Ishikawa (cell line): Measurements from ENCODE around the gene MBTPS1.

Experiments
- FOXM1 ChIP-seq: IDR thresholded peaks from 2 replicates; pipeline ENCODE4 v1.6.1; 2012; ENCODE audit warnings: low read depth, borderline replicate concordance
- RAD21 ChIP-seq: IDR thresholded peaks from 2 replicates; pipeline ENCODE4 v1.6.1; 2012; ENCODE audit warnings: low read depth
- TCF12 ChIP-seq: IDR thresholded peaks from 2 replicates; pipeline ENCODE4 v1.6.1; 2012; ENCODE audit warnings: low read depth
- TF ChIP-seq, protein P1 (sequence below): IDR thresholded peaks from 2 replicates; pipeline ENCODE4 v1.6.1; 2012; ENCODE audit warnings: low read depth, mild to moderate bottlenecking

The MBTPS1 gene

DNA sequence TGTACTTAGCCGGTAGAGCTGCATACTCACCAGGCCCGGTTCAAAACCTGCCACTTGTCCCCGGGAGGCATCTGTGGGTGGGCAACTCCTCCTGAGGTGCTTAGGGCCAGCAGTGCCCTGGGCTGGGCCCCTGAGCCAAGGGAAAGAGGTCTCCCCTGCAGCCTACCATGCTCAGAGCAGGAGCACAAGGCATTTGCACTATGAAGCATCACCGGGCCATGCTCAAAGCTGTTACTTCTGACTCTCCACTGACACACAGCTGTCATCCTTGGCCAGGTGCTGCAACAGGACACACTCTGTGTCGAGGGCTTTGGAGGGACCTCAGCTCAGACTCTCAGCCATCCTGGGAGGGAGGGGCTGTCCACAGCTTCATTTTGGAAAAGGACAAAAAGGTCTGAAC, 111.4 kb downstream of the MBTPS1 start:
- TF ChIP-seq, protein P1, sequence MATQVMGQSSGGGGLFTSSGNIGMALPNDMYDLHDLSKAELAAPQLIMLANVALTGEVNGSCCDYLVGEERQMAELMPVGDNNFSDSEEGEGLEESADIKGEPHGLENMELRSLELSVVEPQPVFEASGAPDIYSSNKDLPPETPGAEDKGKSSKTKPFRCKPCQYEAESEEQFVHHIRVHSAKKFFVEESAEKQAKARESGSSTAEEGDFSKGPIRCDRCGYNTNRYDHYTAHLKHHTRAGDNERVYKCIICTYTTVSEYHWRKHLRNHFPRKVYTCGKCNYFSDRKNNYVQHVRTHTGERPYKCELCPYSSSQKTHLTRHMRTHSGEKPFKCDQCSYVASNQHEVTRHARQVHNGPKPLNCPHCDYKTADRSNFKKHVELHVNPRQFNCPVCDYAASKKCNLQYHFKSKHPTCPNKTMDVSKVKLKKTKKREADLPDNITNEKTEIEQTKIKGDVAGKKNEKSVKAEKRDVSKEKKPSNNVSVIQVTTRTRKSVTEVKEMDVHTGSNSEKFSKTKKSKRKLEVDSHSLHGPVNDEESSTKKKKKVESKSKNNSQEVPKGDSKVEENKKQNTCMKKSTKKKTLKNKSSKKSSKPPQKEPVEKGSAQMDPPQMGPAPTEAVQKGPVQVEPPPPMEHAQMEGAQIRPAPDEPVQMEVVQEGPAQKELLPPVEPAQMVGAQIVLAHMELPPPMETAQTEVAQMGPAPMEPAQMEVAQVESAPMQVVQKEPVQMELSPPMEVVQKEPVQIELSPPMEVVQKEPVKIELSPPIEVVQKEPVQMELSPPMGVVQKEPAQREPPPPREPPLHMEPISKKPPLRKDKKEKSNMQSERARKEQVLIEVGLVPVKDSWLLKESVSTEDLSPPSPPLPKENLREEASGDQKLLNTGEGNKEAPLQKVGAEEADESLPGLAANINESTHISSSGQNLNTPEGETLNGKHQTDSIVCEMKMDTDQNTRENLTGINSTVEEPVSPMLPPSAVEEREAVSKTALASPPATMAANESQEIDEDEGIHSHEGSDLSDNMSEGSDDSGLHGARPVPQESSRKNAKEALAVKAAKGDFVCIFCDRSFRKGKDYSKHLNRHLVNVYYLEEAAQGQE: no peak

DNA sequence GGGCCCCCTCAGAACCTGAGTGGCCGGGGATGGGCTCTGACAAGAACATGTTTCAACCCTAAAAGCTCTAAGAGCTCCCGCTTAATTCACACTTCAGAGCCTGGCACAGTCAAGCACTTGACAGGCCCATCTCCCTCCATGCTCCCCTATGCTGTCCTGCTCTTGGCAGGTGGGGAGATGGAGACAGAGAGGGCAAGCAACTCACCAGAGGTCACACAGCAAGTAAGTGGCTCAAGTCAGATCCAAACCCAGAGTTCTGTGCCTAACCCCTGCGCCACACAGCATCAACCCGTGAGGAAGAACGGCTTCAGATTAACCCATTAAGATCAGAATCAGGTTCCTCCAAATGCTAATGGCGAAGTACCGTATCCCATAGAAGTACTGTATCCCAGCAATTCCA, 112.3 kb downstream of the MBTPS1 start:
- no peak for TF ChIP-seq TCF12
- no peak for TF ChIP-seq RAD21
- no peak for TF ChIP-seq FOXM1
